Endodermal cell (in vitro differentiated cells): ENCODE measurements around the gene CHRNB1. TPM values are rescaled to one million over a fixed set of nuclear protein-coding genes. Genes with fewer than 3 reads are reported as not detected.

ENCODE experiments used
- DNase-seq: peaks from one replicate; pipeline ENCODE4 v3.0.0-alpha.2; 2017
- H3K27ac ChIP-seq: 2 replicates; pipeline ENCODE4 v1.5.1; 2013; ENCODE audit warnings: mild to moderate bottlenecking, low read depth, low read length, moderate library complexity
- H3K27me3 ChIP-seq: 2 replicates; pipeline ENCODE4 v1.6.1; 2013; ENCODE audit warnings: mild to moderate bottlenecking, low read length, moderate library complexity; ENCODE audit not compliant: insufficient read depth, control insufficient read depth, poor library complexity, severe bottlenecking
- H3K36me3 ChIP-seq: 2 replicates; pipeline ENCODE4 v1.7.0; 2013; ENCODE audit warnings: mild to moderate bottlenecking, low read length, moderate library complexity; ENCODE audit not compliant: control insufficient read depth, insufficient read depth
- H3K4me1 ChIP-seq: one replicate; pipeline ENCODE4 v1.7.0; 2013; ENCODE audit warnings: low read length; ENCODE audit not compliant: control insufficient read depth, insufficient read depth
- H3K4me3 ChIP-seq: 2 replicates; pipeline ENCODE4 v1.5.1; 2013; ENCODE audit warnings: mild to moderate bottlenecking, low read length, moderate library complexity
- H3K9ac ChIP-seq: 2 replicates; pipeline ENCODE4 v1.6.1; 2013; ENCODE audit warnings: mild to moderate bottlenecking, low read length, moderate library complexity; ENCODE audit not compliant: poor library complexity, severe bottlenecking; ENCODE audit errors: extremely low read depth
- H3K9me3 ChIP-seq: 2 replicates; pipeline ENCODE4 v1.6.1; 2013; ENCODE audit warnings: mild to moderate bottlenecking, low read length, moderate library complexity; ENCODE audit not compliant: control insufficient read depth
- H3K27ac Mint-ChIP-seq: 2 replicates; pipeline ENCODE4 v1.8.0; 2020; ENCODE audit warnings: mixed read lengths
- H3K27me3 Mint-ChIP-seq: 2 replicates; pipeline ENCODE4 v1.8.0; 2021; ENCODE audit warnings: mild to moderate bottlenecking, mixed read lengths; ENCODE audit not compliant: insufficient read depth
- H3K36me3 Mint-ChIP-seq: 2 replicates; pipeline ENCODE4 v1.8.0; 2020; ENCODE audit warnings: low read depth, mixed read lengths
- H3K4me1 Mint-ChIP-seq: 2 replicates; pipeline ENCODE4 v1.8.0; 2020; ENCODE audit warnings: mixed read lengths
- H3K4me3 Mint-ChIP-seq: 2 replicates; pipeline ENCODE4 v1.8.0; 2020; ENCODE audit warnings: mild to moderate bottlenecking, moderate library complexity, mixed read lengths
- H3K9me3 Mint-ChIP-seq: 2 replicates; pipeline ENCODE4 v1.8.0; 2020; ENCODE audit warnings: mild to moderate bottlenecking, mixed read lengths
- CTCF ChIP-seq: fragments of 200-600 bp; sonication (generic); conservative IDR thresholded peaks from 2 replicates; pipeline ENCODE4 v1.5.0; 2021; ENCODE audit warnings: antibody characterized with exemption, mild to moderate bottlenecking
- WGBS, 2 experiments: methylation state at CpG; one replicate each; pipeline versions ENCODE4 v1.1.5 to v1.1.7; 2013; ENCODE audit warnings: missing lambda C conversion rate in 2 of 2, mixed read lengths in 1 of 2; ENCODE audit not compliant: insufficient coverage in 1 of 2, insufficient read length in 1 of 2; 5-methylcytosine and 5-hydroxymethylcytosine counted together
- total RNA-seq, 2 donors: library from RNA; stranded (reverse); fragmentation: NEBNext Ultra II Directional in 1 of 2; extraction: Animal tissue kit (Norgen Biotek cat#: 25700) in 1 of 2; gene quantifications; 2 replicates in 1 of 2; 3 replicates in 1 of 2; pipeline ENCODE4 v1.2.1, GENCODE V29; 2021

The CHRNB1 gene
- total RNA-seq, 2 donors from 2014 or later, result 8.7 to 11.6 TPM

- Mint-ChIP-seq H3K27me3 (peaks cover 65% of the 10 kb centered on the region), H3K4me3 (peak overlapping the region; percentile 83)
These were observed 6.8 kb upstream of the CHRNB1 start for GRCh38 chr17:7437950-7438614.

DNA sequence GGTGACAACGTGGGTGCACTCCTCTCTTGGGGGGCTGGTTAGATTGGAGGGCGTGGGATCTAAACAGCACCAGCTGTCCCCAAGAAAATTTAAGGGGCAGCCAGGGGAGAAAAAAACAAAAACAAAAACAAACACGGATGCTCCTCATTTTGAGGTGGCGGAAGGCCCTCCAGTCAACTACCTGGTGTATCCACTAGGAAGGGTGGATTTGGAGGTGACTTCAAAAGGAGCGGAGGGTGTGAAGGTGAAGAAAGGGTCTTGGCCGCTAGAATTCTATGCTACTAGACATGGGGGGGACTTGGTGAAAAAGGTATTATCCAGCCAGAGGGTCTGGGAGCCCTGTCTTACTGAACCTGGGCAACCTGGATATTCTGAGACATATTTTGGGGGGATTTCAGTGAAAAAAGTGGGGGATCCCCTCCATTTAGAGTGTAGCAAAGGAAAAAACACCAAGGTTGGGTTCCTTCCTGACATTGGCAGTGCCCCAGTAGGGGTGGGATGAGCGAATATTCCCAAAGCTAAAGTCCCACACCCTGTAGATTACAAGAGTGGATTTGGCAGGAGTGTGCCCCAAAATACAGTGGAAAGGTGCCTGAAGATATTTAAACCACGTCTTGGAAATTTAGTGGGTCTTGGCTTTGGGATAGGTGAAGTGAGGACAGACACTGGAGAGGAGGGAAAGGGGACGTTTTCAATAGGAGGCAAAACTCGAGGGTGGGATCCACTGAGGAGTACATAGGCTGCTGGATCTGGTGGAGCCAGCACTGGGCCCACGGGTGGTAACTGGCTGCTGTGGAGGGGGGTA is 6.0 kb upstream of the CHRNB1 start:
- 45 to 46% methylated on average over 4 to 11 of the region's 11 CpGs for WGBS, 2 experiments
- Mint-ChIP-seq H3K36me3 (no peaks in the 10 kb centered on the region), H3K4me3 (peak overlapping the region; percentile 83), H3K27ac (no peak overlapping the region), H3K9me3 (no peaks in the 10 kb centered on the region), H3K4me1 (peaks cover 13% of the 10 kb centered on the region), H3K27me3 (peaks cover 73% of the 10 kb centered on the region)
- no peak for DNase-seq
- Histone ChIP-seq H3K27me3 (peaks cover 51% of the 10 kb centered on the region), H3K4me3 (peak overlapping the region; percentile 91), H3K4me1 (peaks cover 3% of the 10 kb centered on the region), H3K36me3 (no peaks in the 10 kb centered on the region), H3K9me3 (no peaks in the 10 kb centered on the region), H3K9ac (no peak overlapping the region), H3K27ac (no peak overlapping the region)
- no peak for TF ChIP-seq CTCF

More at GRCh38 chr17:7437950-7438614, 6.8 kb upstream of the CHRNB1 start:
- TF ChIP-seq CTCF, result no peak
- peak; percentile 93 for DNase-seq
- peaks cover 3% of the 10 kb centered on the region for H3K4me1 ChIP-seq
- 6% methylated on average over 28 to 48 of the region's 48 CpGs for WGBS, 2 experiments
- H3K27ac ChIP-seq, result no peak overlapping the region
- H3K27me3 ChIP-seq, result peaks cover 51% of the 10 kb centered on the region
- H3K27ac Mint-ChIP-seq, result peak overlapping the region; percentile 67
- peak overlapping the region; percentile 91 for H3K4me3 ChIP-seq
- H3K4me1 Mint-ChIP-seq, result peaks cover 13% of the 10 kb centered on the region
- H3K9me3 Mint-ChIP-seq, result no peaks in the 10 kb centered on the region
- H3K36me3 Mint-ChIP-seq, result no peaks in the 10 kb centered on the region
- no peaks in the 10 kb centered on the region for H3K36me3 ChIP-seq
- H3K9me3 ChIP-seq, result no peaks in the 10 kb centered on the region
- H3K9ac ChIP-seq, result no peak overlapping the region

- peak within 1 kb of the TSS; percentile 87 for H3K27ac Mint-ChIP-seq
- no peaks in the 10 kb centered on the region for H3K9me3 ChIP-seq
- no peaks in the 10 kb centered on the region for H3K36me3 Mint-ChIP-seq
- no peak for TF ChIP-seq CTCF
- no peaks in the 10 kb centered on the region for H3K36me3 ChIP-seq
- H3K4me1 Mint-ChIP-seq, result peaks cover 13% of the 10 kb centered on the region
- peak within 1 kb of the TSS; percentile 96 for H3K27ac ChIP-seq
- peaks cover 80% of the 10 kb centered on the region for H3K27me3 Mint-ChIP-seq
- H3K4me3 Mint-ChIP-seq, result peak within 1 kb of the TSS; percentile 83
- 0 to 2% methylated on average over 4 to 50 of the region's 50 CpGs for WGBS, 2 experiments
- no peaks in the 10 kb centered on the region for H3K9me3 Mint-ChIP-seq
- H3K27me3 ChIP-seq, result peaks cover 51% of the 10 kb centered on the region
- DNase-seq, result peak; percentile 76
- peak within 1 kb of the TSS; percentile 91 for H3K4me3 ChIP-seq
- peaks cover 3% of the 10 kb centered on the region for H3K4me1 ChIP-seq
- peak within 1 kb of the TSS; percentile 74 for H3K9ac ChIP-seq
These were observed 5.3 kb upstream of the CHRNB1 start, which contains the start of gene FGF11 for GRCh38 chr17:7439462-7440112. Gene FGF11, plus strand, starts transcription at chr17:7439512. Its CDS starts 109 bp downstream, at chr17:7439621.
